Renal cortical epithelial cell (primary cell): ENCODE data around the gene PCDH9. TPM values are rescaled to one million over a fixed set of nuclear protein-coding genes. Genes with fewer than 3 reads are reported as not detected.

ENCODE experiments used
- DNase-seq: peaks from one replicate; pipeline ENCODE4 v3.0.0-alpha.2; 2011; ENCODE audit warnings: low read depth
- total RNA-seq: library from RNA; depleted of rRNA; stranded (reverse); fragments of >200 nt; gene quantifications from 2 replicates; pipeline ENCODE4 v1.2.3, GENCODE V29; 2014

Gene PCDH9
- total RNA-seq: 0.52 and 4.6 TPM in 2 replicates

- peak; percentile 5 for DNase-seq
Observed at GRCh38 chr13:67229481-67230403, at the start of gene PCDH9. Gene PCDH9 (minus strand): TSS chr13:67230336. CDS start chr13:67228440, 1,896 bp downstream.

- peak; percentile 84 for DNase-seq
Observed at GRCh38 chr13:67278235-67278634, 48.1 kb upstream of the PCDH9 start.

- peak; percentile 36 for DNase-seq
Observed at GRCh38 chr13:67277581-67277980, 47.4 kb upstream of the PCDH9 start.

- no peak for DNase-seq
Observed at GRCh38 chr13:67275351-67275960, 45.3 kb upstream of the PCDH9 start.

- no peak for DNase-seq
Observed at GRCh38 chr13:67273001-67273400, 42.9 kb upstream of the PCDH9 start.

GRCh38 chr13:67267136-67267535 is 37.0 kb upstream of the PCDH9 start:
- DNase-seq: no peak

- no peak for DNase-seq
Observed at GRCh38 chr13:67259208-67259607, 29.1 kb upstream of the PCDH9 start.

- DNase-seq: no peak
Observed at GRCh38 chr13:67258482-67258881, 28.3 kb upstream of the PCDH9 start.

GRCh38 chr13:67238861-67239260 is 8.7 kb upstream of the PCDH9 start:
- no peak for DNase-seq

- peak; percentile 32 for DNase-seq
Observed at GRCh38 chr13:67238277-67238859, 8.2 kb upstream of the PCDH9 start.

- DNase-seq: no peak
Observed at GRCh38 chr13:67235265-67235664, 5.1 kb upstream of the PCDH9 start.

- no peak for DNase-seq
Observed at GRCh38 chr13:67232384-67232783, 2.2 kb upstream of the PCDH9 start.

- DNase-seq: peak; percentile 27
Observed at GRCh38 chr13:67231289-67232000, 1.3 kb upstream of the PCDH9 start.

- DNase-seq: peak; percentile 85
Observed at GRCh38 chr13:67230404-67231288, 510 bp upstream of the PCDH9 start.

- no peak for DNase-seq
Observed at GRCh38 chr13:67228916-67229315, 1.2 kb downstream of the PCDH9 start.

GRCh38 chr13:67228031-67228430 is 2.1 kb downstream of the PCDH9 start:
- DNase-seq: no peak

- DNase-seq: no peak
Observed at GRCh38 chr13:67227131-67227983, 2.8 kb downstream of the PCDH9 start.

GRCh38 chr13:67226696-67227095 is 3.4 kb downstream of the PCDH9 start:
- DNase-seq: no peak

GRCh38 chr13:67225252-67226159 is 4.6 kb downstream of the PCDH9 start:
- no peak for DNase-seq
